IPS DF 4.7 (cell line): ENCODE data around the gene FSTL3.
"Not testable (repeated sequence)": the region's sequence is repeated elsewhere in the genome, so short reads cannot be mapped to it uniquely, and the experiment has no call there.

Source experiments
- DNase-seq: peaks from one replicate; pipeline ENCODE4 v3.0.0-alpha.2; 2013; ENCODE audit warnings: low spot score; ENCODE audit errors: extremely low read depth

FSTL3 gene

DNA sequence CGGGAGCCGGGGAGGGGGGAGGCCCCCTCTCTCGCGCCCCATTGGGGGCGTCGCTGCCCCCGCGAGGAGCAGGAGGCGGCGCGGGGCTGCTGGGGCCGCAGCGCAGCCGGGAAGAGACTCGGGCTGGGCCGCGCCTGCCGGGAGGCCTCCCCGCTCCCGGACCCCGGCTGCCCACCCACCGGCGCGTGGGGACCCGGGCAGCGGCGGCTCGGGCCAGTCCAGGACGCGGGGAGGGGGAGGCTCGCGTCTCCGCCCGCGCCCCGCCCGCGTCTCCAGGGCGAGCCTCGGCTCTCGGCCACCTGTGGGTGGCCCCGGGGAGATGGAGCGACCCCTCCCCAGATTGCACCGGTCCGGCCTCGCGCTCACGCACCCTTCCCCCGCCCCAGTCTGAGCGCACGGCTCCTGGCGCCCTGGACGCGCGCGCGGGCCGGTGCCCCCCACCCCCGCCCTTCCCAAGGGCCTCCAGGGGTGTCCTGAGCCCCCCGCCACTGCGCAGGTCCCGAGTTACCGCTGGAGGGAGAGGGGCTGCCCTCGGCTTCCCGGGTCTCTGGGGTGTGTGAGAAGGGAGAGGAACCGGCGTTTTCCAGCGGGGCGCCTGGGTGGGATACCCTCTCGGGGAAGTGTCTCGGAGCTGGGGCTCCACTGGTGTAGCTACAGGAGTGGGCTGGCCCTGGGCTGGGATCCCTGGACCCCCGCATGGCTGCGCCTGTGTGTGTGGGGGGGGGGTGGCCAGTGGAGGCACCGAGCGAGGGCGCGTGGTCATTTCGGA is 33.2 kb downstream of the FSTL3 start:
- DNase-seq, result no peak

DNA sequence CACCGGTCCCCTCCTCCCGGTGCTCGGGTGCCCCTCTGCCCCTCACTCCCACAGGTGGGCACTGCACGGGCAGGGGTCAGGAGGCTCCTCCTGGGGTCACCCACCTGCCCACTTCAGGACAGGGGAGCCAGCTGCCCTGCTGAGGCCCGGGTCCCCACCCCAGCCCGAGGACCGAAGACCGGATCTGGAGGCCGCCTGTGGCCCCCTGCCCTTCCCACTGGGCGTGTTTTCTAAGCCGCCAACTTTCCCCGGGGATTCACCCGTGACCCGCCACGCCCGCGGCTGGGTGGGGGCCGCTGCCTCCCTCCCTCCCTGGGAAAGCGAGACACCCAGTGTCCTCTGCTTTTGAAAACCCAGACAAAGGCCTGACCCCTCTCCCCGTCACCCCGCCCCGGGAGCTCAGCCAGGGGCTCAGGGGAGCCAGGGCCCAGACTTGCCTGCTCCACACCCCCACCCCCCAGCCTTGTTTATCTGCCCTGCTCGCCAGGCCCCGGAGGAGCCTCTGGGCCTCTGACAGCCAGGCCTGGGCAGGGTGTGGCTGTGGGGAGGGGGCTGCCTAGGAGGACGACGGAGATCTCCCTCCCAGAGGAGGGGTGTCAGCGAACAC is 33.9 kb downstream of the FSTL3 start:
- no peak for DNase-seq

DNA sequence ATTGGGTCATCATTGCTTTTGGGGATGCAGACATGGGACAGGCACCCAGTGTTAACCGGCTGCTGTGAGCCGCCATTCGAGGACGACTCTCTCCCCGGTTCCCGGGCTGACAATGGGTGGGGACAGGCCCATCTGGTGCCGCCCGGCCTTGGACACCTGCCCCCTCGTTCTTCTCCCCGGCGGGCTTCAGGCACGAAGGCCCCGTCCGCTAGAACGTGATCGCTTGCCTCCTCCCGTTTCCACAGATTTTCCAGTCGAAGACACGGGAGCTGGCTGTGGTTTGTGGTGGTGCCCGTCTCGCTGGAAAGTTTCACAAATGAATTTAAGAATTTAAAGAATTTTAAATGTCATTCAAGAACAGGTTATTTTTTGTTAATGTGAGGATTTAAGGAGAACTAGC is 34.6 kb downstream of the FSTL3 start:
- DNase-seq, result no peak

DNA sequence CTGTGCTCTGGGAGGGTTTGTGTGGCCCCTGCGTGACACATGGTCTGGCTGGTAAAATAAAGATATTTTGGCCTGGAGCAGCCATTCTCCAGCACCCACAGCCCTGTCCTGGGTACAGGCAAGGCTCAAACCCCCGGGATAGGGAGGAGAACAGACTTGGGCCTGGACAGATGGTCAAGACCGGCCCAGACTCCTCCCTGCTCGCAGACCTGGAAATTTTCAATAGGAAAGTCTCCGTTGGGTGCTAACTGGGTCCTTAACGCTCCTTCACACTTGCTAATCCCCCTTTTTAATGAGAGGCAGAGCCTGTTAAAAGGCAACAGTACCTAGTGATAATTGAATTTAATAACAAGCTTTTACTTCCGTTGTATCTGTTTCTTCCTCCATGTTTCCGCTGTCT is 35.1 kb downstream of the FSTL3 start:
- no peak for DNase-seq

DNA sequence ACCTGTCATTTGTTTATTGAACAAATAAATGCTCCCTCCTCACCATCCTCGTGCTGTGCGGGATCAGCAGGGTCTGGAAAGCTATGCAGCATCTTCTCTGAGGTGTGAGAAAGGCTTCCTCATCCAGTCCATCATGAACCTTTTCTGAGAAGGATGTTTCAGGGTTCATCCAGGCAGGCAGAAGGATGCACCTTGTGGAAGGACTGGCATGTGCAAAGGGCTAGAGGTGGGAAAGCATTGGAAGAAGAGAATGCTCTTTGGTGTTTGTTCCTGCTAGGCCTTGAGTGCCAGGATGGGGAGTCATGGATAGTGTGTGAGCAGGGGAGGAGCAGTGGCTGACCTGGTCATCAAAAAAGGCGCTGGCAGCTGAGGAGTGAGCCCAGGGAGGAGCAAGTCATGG is 39.2 kb downstream of the FSTL3 start:
- no peak for DNase-seq

DNA sequence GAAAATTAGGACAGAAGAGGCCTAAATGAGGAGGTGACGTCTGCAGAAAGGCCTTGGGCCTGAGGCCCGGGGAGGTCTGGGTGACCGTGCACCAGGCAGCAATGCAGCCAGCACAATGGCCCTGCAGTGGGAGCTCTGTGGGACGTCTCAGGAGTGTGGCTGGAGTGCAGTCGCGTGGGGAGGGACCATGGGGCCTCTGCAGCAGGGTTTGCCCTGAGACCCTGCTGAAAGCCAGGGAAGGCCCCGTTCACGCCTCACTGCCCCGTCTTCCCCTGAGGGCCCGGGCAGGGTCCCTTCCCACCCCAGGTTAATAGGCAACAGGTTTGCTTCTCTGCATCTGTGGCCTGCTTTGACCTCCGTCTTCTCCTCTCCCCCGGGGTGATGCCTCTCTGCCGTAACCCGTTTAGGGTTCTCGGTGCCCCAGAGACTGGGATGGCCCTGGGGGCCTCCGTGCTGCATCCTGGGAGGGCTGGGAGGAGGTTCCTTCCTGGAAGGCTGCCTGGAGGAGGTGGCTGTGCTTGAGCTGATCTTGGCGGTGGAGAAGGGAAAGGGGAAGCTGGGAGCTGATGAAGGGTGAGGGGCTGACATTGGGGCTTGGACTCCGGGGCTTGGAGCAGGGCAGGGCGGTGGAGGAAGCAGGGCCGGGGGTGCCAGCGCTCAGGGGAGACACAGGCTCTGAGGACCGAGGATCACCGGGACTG is 42.2 kb downstream of the FSTL3 start:
- DNase-seq, result no peak

DNA sequence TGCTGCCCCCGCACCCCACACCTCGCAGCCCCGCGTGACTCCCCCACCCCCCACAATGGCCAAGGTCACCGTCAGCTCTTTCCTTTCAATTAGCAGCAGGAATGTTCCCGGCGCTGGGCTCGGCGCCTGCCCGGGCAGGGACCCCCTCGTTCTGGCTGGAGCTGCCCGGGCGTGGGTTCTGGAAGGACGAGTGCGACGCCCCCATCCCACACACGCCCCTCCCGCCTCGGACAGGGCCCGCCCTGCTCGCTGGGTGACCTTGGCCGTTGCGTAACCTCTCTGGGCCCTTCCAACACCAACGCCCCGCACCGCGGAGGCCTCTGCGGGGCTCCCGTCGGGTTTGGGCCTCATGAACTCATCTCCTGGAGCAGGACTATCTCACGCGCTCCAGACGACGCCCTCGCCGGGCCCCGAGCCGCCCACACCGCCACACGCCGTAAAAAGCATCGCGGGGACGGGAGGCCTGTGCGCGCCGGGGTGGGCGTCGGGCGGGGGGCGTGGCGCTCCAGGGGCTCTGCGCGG is 42.9 kb downstream of the FSTL3 start:
- no peak for DNase-seq

DNA sequence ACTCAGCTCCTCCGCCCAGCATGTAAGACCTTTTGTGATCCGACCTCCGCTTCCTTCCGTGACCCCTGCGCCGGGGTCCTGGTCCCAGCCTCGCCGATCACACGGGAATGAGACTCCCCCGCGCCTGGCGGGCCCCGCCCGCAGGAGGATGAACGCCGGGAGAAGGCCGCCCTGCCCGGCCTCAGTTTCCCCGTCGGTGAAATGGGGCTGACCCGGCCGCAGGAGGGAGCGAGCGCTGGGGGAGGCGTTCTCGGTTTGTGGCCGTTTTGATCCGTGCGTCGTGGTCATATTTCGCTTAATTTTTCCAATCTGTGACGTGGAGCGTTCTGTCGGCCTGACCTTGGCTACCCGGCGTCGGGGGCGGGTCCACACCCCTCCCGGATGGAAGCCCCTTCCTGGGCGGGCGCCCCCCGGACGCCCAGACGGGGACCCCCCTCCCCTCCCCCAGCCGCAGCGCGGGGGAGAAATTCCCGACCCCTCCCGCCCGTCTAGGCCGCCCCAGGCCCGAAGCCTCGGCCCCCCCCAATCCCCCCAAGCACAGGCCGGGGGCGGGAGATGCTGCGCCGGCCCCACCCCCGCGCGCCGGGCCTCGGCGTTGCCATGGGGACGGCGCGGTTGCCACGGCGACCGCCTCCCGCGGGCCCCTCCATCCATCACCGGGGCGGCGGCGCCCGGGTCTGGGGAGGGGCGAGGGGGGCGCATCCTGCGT is 43.6 kb downstream of the FSTL3 start:
- DNase-seq, result no peak

DNA sequence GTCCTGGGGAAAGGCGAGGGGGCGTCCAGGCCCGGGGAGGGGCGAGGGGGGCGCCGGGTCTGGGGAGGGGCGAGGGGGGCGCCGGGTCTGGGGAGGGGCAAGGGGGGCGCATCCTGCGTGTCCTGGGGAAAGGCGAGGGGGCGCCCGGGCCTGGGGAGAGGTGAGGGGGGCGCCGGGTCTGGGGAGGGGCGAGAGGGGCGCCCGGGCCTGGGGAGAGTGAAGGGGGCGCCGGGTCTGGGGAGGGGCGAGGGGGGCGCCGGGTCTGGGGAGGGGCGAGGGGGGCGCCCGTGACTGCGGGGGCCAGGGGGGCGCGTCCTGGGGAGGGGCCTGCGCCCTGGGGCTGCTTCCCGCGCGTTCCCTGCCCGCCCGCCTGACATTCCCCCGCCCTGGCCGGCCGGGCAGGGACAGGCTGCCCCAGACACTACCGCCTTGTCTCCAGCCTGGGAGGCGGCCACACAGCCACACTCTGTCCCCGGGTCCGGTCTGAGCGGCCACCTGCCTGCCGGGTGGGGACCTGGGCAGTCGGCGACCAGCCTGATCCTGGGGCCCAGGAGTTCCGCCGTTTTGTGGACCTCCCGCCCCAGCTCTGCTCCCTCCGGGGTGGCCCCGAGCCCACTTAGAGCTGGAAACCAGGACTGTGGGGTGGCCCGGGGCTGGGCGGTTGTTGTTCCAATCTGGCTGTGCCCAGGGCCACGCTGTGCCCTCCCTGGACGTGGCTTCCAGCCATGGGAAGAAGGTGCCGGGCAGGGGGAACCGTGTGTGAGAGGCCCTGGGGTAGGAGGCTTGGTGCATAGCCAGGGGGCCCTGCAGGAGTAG is 44.4 kb downstream of the FSTL3 start:
- no peak for DNase-seq

DNA sequence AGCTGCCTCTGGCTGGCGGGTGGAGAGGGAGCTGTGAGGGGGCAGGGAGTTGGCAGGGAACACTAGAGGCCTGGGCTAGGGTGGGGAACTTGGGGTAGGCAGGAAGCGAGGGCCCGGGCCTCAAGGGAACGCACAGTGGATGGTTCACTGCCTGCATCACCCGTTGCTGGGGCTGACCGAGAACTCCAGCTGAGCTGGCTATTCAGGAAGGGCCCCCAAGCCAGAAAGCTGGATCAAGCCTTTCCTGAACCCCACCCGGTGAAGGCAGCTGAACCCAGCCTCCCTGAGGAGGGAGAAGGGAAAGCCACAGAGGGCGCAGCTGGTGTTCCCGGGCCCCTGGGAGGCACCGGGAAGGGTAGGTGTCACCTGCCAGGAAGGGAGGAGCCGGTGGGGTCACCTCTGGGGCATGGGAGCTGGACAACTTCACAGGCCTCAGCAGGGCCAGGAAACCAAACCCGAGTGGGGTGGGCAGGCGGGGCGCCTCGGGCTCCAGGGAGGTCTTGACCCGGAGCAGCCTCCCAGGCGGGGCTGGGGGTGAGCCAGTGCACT is 46.4 kb downstream of the FSTL3 start:
- DNase-seq, result no peak

DNA sequence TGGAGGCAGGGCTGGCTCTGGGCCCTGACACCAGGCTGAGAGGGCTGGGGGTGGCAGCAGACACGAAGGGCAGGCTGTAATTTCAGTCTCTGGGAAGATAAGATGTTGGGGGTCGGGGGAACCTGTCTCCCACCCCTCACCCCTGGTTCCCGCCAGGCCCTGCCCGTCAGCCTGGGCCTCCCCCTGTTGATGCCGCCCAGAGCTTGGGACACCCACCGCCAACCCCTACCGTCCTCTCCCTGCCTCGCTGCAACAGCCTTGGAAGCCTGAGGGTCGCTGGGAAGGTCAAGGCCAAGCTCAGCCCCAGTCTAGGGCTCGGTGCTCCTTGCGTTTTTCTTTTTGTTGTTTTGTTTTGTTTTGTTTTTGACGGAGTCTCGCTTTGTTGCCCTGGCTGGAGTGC is 47.1 kb downstream of the FSTL3 start:
- DNase-seq, result no peak

DNA sequence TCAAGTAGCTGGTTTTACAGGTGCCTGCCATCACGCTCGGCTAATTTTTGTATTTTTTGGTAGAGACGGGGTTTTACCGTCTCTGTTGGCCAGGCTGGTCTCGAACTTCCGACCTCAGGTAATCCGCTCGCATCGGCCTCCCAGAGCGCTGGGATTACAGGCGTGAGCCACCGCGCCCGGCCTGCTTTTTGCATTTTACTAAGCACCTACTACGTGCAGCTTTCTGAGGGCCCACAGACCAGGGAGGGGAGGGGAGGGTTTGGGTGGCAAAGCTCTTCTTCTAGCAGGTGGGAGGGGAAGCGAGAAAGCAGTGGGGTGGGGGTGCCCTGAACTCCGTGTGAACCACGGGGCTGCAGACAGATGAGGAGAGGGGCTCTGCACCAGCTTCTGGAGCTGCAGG is 47.5 kb downstream of the FSTL3 start:
- DNase-seq, result no peak

DNA sequence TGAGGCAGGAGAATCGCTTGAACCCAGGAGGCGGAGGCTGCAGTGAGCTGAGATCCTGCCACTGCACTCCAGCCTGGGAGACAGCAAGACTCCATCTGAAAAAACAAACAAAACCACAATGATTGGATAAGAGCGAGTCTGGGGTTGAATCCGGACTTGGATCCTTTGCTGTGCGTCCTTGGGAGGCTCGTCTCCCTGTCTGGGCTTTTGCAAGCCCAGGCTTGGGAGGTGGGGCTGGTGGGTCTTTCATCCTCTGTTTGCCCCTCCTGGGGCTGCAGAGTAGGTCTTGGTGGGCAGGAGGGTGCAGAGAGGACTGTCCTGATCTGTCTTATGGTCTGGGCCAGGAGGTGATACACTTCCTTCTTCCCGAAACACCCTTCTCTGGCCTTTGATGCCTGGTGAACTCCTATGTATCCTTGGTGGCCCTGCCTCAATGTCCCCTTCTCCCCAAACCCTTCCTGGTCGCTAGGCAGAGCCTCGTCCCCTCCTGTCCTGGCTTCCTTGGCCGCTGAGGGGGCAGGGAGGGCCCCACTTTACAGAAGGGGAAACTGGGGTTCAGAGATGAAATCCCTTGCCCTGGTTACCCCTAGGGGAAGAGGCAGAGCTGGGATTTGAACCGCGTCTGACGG is 49.4 kb downstream of the FSTL3 start:
- no peak for DNase-seq

DNA sequence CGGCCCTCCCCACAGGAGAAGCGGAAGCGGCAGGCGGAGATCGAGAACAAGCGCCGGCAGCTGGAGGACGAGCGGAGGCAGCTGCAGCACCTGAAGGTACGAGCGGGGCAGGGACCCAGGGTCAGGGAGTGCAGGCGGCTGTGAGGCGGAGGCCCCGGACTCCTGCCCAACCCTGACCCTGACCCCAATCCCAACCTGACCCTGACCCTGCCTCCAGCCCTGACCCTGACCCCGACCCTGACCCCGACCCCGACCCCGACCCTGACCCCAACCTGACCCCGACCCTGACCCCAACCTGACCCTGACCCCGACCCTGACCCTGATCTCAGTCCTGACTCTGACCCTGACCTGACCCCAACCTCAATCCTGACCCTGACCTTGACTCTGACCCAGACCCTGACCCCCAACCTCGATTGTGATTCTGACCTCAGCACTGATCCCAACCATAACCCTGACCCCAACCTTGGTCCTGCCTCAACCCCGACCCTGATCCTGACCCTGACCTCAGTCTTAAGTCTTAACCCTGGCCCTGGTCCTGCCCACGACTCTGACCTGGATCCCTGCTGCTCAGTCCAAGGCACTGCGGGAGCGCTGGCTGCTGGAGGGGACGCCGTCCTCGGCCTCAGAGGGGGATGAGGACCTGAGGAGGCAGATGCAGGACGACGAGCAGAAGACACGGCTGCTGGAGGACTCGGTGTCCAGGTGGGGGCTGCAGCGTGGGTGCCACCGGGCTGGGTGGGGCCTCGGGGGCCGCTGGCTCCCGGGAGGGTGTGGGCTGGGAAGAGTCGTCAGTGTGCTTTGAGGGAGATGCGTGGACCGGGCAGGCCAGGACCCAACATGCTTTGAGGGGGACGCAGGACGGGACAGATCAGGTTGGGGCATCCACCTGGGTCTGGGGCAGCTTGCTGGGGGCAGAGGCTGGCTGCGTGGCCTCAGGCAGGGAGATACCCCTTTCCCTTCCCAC is 51.1 kb downstream of the FSTL3 start:
- DNase-seq, result no peak

DNA sequence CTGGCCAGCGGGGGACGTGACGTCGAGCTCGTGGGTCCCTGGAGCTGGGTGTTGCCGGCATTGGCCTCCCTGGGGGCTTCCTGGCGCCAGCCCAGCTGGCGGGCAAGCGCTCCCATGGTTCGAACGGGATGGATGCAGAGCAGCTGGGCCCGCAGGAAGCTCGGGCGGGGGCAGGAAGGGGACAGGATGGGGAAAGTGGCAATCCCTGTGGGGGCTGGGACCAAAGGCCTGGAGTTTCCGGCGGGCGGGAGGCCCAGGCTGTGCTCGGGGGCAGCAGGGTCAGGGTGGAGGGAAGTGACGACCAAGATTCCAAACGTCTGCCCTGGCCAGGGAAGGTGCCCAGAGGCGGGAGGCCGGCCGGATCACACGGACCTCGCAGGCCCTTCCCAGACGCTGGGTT is 51.8 kb downstream of the FSTL3 start:
- DNase-seq, result no peak

DNA sequence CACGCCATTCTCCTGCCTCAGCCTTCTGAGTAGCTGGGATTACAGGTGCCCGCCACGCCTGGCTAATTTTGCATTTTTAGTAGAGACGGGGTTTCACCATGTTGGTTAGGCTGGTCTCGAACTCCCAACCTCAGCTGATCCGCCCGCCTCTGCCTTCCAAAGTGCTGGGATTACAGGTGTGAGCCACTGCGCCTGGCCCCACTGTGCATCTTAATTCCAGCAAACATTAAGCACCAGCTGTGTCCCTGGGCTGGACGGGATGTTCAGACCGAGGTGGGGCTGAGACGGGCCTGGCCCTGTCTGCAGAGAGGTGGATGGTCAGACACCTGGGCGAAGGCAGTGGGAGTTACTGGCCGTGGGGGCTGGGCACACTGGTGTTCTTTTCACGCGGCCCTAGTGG is 53.4 kb downstream of the FSTL3 start:
- not testable (repeated sequence) for DNase-seq

DNA sequence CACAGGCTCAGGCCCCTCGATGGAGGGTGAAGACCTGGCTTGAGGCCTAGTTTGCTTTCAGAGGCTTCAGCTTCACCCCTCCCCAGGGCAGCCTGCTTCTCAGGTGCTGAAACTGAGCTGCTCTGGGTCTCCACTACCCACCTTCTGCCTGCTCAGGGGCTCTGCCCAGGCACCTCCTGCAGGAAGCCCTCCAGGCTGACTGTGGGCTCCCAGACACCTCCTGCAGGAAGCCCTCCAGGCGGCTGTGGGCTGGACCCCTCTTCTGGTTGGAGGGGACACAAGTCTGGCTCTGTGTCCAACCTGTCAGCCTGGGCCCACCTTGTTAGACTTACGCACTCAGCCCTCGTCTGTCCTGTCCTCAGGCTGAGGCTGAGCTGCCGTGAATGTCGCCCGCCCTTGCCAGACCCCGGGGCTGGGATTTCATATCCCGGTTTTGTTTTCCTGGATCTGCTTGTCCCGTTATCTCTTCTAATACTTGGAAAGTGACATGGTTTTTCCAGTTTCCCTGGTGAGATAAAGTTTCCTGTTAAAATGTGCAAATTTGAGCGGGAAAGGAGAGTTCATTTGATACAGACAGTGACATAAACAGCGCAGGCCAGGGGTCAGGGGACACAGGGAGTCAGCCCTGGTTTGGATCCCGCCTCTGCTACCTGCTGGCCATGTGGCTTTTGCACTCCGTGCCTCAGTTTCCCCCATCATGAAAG is 53.9 kb downstream of the FSTL3 start:
- DNase-seq, result no peak

DNA sequence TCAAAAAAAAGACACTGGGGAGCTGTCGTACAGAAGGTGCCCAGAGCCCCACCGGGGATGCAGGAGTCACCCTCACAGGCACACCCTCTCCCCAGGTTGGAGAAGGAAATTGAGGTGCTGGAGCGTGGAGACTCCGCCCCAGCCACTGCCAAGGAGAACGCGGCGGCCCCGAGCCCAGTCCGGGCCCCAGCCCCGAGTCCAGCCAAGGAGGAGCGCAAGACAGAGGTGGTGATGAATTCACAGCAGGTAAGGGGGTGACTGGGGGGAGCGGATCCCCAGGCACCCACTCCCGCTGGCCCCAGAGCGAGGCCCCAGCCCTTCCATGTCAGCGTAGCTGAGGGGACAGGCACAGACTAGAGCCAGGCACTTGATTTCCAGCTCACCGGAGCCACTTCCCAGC is 54.8 kb downstream of the FSTL3 start:
- no peak for DNase-seq
